Measurements from ENCODE around the gene THG1L.

DNA sequence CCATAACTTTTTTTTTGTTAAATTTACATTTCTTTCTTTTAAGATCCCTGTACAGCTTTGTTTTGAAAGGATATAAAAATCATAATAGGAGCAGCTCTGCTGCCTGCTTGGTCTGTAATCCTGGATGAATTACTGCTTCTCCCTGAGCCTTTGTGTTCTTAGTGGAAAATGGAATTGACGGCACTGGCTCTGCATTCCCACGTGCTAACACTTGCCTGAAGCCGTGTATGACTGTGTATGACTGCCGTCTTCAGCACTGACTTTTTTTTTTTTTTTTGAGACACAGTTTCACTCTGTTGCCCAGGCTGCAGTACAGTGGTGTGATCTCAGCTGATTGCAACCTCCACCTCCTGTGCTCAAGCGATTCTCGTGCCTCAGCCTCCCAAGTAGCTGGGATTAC is 4.8 kb downstream of the THG1L start:
- TF ChIP-seq, protein P1, sequence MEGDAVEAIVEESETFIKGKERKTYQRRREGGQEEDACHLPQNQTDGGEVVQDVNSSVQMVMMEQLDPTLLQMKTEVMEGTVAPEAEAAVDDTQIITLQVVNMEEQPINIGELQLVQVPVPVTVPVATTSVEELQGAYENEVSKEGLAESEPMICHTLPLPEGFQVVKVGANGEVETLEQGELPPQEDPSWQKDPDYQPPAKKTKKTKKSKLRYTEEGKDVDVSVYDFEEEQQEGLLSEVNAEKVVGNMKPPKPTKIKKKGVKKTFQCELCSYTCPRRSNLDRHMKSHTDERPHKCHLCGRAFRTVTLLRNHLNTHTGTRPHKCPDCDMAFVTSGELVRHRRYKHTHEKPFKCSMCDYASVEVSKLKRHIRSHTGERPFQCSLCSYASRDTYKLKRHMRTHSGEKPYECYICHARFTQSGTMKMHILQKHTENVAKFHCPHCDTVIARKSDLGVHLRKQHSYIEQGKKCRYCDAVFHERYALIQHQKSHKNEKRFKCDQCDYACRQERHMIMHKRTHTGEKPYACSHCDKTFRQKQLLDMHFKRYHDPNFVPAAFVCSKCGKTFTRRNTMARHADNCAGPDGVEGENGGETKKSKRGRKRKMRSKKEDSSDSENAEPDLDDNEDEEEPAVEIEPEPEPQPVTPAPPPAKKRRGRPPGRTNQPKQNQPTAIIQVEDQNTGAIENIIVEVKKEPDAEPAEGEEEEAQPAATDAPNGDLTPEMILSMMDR (CRISPR knock-in tag; IDR thresholded peaks at IDR 0.05), result no peak
- TF ChIP-seq CHD2 (IDR thresholded peaks at IDR 0.05; ENCODE audit: low read depth, low read length) (no peak), GPBP1L1 (CRISPR knock-in tag; IDR thresholded peaks at IDR 0.05) (no peak), JUNB (CRISPR knock-in tag; IDR thresholded peaks at IDR 0.05; ENCODE audit: borderline replicate concordance) (no peak)

Measured in HepG2 (cell line).